ENCODE data around the gene IZUMO1.
"Not testable (repeated sequence)": the region's sequence is repeated elsewhere in the genome, so short reads cannot be mapped to it uniquely, and the experiment has no call there.

IZUMO1 gene

DNA sequence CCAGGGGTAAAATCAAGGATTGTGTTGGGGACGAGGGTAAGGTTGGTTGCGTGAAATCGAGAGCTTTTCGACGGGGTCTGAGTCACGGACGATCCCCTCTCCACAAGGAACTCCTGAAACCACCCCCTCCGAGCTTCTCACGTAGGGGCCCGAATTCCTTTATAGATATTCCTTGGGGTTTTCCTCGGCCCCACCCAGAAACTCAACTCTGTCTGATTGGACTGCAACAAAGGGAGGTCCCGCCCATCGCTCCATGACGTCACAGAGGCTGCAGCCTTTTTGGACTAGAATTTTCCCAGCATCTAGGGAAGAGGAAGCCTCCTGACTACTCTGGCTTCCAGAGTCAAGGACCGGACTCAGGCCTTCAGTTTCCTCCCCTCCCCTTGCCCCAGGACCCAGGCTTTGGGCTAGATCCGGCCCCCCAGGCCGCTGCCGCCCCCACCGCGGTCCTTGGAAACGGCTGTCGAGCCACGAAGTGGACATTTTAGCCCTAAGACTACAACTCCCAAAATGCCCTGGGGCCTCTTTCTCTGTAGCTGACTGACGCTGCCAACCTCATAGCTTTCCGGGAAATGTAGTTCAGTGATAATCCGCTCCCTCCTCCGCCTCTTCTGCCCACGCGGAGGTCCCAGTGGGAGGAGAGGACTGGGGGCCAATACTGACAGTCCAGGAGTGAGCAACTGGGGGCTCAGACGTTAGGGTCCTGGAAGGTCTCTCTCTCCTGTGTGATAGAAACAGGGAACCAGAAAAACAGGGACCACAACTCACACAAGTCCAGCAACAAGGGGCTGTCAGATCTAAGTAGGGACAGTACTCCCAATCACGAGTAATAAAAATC, at the start of gene IZUMO1:
Gene IZUMO1, minus strand, starts transcription at position 172 of the 838 bp plus-strand sequence. CDS start 1,050 bp downstream, outside the sequence.
- peak; percentile 94 for DNase-seq

DNA sequence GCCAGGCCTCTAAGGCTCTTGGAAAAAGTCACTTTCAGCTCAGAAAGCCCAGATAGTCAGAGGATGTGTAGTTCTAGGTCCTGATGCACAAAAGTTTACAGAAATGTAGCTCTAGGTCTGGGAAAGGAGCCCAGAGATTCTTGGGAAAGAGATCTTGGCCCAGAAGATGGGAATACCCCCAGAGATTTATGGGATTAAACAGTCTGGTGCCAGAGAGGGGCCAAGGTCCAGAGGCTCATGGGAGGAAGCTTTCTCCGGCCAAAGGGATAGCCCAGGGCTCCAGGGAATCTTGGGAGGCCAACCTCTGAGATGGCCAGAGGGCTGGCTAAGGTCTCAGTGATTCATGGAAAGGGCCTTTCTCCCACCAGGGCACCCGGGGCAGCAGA, 49.0 kb upstream of the IZUMO1 start:
- DNase-seq: no peak

- peak; percentile 96 for DNase-seq
These were observed 48.5 kb upstream of the IZUMO1 start for GRCh38 chr19:48795055-48795684.

DNA sequence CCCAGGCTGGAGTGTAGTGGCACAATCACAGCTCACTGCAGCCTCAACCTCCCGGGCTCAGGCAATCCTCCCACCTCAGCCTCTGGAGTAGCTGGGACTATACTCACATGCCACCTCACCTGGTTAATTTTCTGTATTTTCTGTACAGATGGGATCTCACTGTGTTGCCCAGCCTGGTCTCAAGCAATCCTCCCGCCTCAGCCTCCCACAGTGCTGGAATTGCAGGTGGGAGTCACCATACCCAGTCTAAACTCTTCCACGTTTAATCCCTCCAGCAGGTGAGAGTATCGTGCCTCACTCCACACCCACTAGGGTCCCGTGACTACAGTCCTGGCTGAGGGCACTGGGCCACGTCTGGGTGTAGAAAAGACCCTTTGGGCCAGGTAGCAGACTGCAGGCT, 47.6 kb upstream of the IZUMO1 start:
- no peak for DNase-seq

DNA sequence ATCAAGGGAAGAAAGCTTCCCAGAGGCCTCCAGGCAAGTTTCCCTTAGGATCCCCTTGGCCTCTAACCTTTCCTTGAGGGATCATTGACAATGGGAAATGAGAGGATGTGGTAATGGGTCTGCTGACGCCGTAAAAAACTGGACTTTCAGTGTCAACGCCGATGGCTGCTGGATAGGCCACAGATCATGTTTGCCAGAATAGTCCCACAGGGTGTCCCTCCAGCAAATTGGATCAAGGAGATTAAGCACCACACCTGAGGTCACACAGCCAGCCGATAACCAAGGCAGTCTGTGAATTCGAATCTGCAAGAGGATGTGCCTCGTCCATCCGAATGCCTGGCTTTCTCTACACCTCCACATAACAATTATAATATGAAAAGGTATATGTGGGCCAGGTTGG, 46.6 kb upstream of the IZUMO1 start:
- DNase-seq: no peak

DNA sequence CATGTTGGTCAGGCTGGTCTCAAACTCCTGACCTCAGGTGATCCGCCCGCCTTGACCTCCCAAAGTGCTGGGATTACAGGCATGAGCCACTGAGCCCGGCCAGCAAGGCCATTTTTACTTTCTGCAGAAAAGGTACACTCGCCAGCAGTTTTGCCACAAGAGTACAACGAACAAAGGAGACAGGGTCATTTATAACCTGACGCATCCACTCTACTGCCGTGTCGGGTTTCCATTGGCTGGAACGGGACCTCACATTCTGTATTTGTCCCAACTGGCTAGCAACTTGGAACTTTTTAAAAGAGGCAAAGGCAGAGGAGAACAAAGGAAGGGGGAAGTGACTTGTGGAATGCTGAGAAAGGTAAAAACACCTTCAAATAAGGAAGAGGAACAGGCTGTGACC, 40.6 kb upstream of the IZUMO1 start:
- not testable (repeated sequence) for DNase-seq

- not testable (repeated sequence) for DNase-seq
These were observed 39.7 kb upstream of the IZUMO1 start for GRCh38 chr19:48786422-48786821.

- peak; percentile 66 for DNase-seq
These were observed 37.8 kb upstream of the IZUMO1 start for GRCh38 chr19:48784527-48784926.

DNA sequence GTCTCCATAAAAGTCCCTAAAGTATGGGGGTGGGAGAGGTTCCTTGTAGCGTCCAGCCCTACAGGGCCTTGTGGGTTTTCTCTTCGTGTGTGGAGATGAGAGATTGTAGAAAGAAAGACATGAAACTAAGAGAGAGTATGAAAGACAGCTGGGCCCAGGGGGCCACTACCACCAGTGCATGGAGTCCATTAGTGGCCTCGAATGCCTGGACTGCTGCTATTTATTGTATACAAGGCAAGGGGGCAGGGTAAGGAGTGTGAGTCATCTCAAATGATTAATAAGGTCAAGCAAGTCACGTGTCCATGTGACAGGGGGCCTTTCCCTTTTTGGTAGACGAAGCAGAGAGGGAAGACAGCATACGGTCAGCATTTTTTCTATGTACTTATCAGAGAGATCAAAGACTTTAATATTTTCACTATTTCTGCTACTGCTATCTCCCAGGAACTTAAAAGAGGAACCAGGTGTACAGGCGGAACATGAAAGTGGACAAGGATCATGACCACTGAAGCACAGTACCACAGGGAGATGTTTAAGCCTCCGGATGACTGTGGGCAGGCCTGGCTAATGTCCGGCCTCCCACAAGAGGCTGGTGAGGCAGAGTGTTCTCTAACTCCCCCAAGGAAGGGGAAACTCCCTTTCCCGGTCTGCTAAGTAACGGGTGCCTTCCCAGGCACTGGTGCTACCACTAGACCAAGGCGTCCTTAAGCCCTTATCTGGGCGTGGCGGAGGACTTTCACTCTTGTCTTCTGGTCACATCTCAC, 34.1 kb upstream of the IZUMO1 start:
- peak; percentile 58 for DNase-seq

- no peak for DNase-seq
These were observed 32.9 kb upstream of the IZUMO1 start for GRCh38 chr19:48779636-48780035.

DNA sequence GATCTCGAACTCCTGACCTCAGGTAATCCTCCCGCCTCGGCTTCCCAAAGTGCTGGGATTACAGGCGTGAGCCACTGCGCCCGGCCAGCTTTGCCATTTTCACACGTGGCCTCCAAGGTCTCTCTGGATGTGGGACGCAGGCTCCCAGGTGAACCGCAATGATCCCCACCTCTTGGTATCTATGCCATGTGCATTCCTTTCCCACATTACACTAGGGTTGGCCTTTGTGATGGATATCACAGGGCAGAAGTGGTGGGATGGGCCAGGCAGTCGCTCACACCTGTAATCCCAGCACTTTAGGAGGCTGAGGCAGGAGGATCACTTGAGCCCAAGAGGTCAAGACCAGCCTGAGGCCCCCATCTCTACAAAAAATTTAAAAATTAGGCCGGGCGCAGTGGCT, 31.0 kb upstream of the IZUMO1 start:
- no peak for DNase-seq

- DNase-seq: no peak
These were observed 30.4 kb upstream of the IZUMO1 start for GRCh38 chr19:48777139-48777538.

GRCh38 chr19:48772503-48772953, 25.8 kb upstream of the IZUMO1 start:
- no peak for DNase-seq

- DNase-seq: no peak
These were observed 24.2 kb upstream of the IZUMO1 start for GRCh38 chr19:48770734-48771472.

GRCh38 chr19:48770266-48770665, 23.6 kb upstream of the IZUMO1 start:
- no peak for DNase-seq

DNA sequence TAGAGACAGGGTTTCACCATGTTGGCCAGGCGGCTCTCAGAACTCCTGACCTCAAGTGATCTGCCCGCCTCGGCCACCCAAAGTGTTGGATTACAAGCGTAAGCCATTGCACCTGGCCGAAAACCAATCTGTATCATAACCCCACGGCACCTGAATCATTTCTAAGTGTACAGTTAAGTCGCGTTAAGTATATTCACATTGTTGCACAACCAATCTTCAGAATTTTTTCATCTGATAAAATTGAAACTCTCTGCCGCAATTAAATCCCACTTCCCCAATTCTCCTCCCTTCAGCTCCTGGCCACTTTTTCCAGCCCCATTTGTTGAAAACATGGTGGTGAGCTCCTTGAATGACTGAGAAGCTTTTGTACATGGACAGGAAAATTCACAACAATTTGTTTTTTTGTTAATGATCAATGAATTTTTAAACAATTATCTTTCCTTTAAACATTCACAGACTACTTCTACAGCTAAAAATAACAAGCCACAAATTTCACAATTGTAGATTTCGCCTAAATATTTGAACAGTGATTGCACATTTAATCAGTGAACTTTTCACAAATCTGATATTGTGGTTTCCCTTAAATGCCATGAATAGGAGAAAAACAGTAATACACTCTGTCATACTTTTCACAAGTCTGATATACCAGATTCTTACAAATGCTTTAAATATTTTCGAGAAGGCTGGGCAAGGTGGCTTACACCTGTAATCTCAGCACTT, 22.4 kb upstream of the IZUMO1 start:
- peak; percentile 64 for DNase-seq

DNA sequence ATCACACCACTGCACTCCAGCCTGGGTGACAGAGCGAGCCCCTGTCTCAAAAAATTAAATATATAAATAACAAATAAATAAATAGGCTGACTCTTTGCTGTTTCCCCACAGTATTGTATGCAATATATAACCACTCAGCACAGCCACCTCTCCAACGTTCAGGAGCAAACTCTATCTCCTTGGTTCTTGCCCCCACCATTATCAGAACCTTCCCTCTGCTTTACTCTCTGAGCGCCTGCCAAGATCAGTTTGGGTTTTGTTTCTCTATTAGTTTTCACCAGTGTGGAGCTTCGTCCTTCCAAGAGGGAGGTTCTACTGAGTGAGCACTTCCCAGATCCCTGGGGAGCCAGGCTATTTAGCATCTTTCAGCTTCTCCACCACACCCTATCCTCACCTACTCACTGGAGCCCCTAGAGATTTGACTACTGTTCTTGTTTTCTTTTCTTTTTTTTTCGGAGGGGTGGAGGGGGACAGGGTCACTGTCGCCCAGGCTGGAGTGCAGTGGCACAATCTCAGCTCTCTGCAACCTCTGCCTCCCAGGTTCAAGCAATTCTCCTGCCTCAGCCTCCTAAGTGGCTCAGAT, 21.6 kb upstream of the IZUMO1 start:
- DNase-seq: not testable (repeated sequence)

DNA sequence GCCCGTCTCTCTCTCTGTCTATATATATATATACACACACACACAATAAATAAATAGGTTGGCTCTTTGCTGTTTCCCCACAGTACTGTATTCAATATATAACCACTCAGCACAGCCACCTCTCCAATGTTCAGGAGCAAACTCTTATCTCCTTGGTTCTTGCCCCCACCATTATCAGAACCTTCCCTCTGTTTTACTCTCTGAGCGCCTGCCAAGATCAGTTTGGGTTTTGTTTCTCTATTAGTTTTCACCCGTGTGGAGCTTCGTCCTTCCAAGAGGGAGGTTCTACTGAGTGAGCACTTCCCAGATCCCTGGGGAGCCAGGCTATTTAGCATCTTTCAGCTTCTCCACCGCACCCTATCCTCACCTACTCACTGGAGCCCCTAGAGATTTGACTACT, 19.1 kb upstream of the IZUMO1 start:
- DNase-seq: peak; percentile 80

- DNase-seq: no peak
These were observed 13.9 kb upstream of the IZUMO1 start for GRCh38 chr19:48760504-48761205.

- DNase-seq: no peak
These were observed 11.0 kb upstream of the IZUMO1 start for GRCh38 chr19:48757741-48758144.

DNA sequence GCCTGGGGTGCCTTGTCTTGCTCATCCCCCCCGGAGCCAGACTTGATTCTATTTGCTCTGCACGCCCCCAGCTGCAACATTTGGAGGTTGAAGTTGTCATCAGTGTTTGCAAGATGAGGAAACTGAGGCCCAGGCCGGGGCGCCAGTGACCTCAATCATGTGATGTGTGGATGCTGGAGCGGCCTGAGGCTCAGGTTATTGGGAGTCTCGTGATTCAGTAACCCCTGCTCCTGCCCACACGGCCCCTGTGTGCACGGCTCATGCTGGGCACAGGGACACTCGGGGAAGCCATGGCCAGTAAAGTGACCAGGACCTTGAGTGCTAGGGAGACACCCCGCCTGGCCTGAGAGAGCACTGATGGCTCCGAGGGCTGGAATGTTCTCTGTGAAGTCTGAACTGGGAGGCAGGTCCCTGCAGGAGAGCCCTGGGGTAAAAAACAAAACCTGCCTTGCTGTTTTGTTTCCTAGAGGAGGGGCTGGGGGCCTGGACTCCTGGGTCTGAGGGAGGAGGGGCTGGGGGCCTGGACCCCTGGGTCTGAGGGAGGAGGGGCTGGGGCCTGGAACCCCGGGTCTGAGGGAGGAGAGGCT, 10.5 kb upstream of the IZUMO1 start:
- no peak for DNase-seq

All from hematopoietic multipotent progenitor cell treated with erythropoietin and hydrocortisone succinate and interleukin-3 and kit ligand, for 4 days (in vitro differentiated cells).